Epidermal melanocyte (primary cell): Measurements from ENCODE around the gene SLC22A2.
"Not testable (repeated sequence)": the region's sequence is repeated elsewhere in the genome, so short reads cannot be mapped to it uniquely, and the experiment has no call there.

Source experiments
- DNase-seq: peaks from one replicate; pipeline ENCODE4 v3.0.0; 2011; ENCODE audit warnings: low spot score; ENCODE audit not compliant: insufficient read length

Gene SLC22A2

GRCh38 chr6:160258346-160259142, at the start of gene SLC22A2:
SLC22A2 (minus strand) TSS chr6:160258821; CDS start chr6:160258757, 64 bp downstream.
- DNase-seq = no peak

GRCh38 chr6:160305926-160306713, 47.5 kb upstream of the SLC22A2 start:
- DNase-seq = no peak

- DNase-seq = no peak
These were observed 45.2 kb upstream of the SLC22A2 start for GRCh38 chr6:160303806-160304205.

GRCh38 chr6:160302431-160303082, 43.9 kb upstream of the SLC22A2 start:
- not testable (repeated sequence) for DNase-seq

- DNase-seq = no peak
These were observed 42.7 kb upstream of the SLC22A2 start for GRCh38 chr6:160301339-160301738.

- no peak for DNase-seq
These were observed 41.6 kb upstream of the SLC22A2 start for GRCh38 chr6:160300076-160300695.

- DNase-seq = no peak
These were observed 40.9 kb upstream of the SLC22A2 start for GRCh38 chr6:160299559-160299958.

GRCh38 chr6:160298121-160298520, 39.5 kb upstream of the SLC22A2 start:
- no peak for DNase-seq

GRCh38 chr6:160297310-160297709, 38.7 kb upstream of the SLC22A2 start:
- DNase-seq = no peak

- no peak for DNase-seq
These were observed 35.2 kb upstream of the SLC22A2 start for GRCh38 chr6:160293844-160294243.

- no peak for DNase-seq
These were observed 27.0 kb upstream of the SLC22A2 start for GRCh38 chr6:160285541-160286105.

- DNase-seq = no peak
These were observed 26.0 kb upstream of the SLC22A2 start for GRCh38 chr6:160284575-160284974.

- no peak for DNase-seq
These were observed 23.8 kb upstream of the SLC22A2 start for GRCh38 chr6:160282444-160282843.

- DNase-seq = no peak
These were observed 21.2 kb upstream of the SLC22A2 start for GRCh38 chr6:160279850-160280249.

- DNase-seq = no peak
These were observed 20.2 kb upstream of the SLC22A2 start for GRCh38 chr6:160278786-160279310.

- DNase-seq = no peak
These were observed 19.7 kb upstream of the SLC22A2 start for GRCh38 chr6:160278311-160278710.

GRCh38 chr6:160277546-160277945, 18.9 kb upstream of the SLC22A2 start:
- DNase-seq = no peak

GRCh38 chr6:160277144-160277543, 18.5 kb upstream of the SLC22A2 start:
- no peak for DNase-seq

GRCh38 chr6:160276126-160276525, 17.5 kb upstream of the SLC22A2 start:
- no peak for DNase-seq

GRCh38 chr6:160275511-160276003, 16.9 kb upstream of the SLC22A2 start:
- no peak for DNase-seq
